H54 (cell line): ENCODE measurements around the gene CHN1.
A peak's percentile ranks its signal among the peaks of the same experiment; 100 is the strongest.

Experiments
- DNase-seq: peaks from one replicate; pipeline ENCODE4 v3.0.0; 2011; ENCODE audit warnings: low spot score, mixed read lengths; ENCODE audit not compliant: insufficient read length
- FAIRE-seq: peaks from 3 replicates; lab custom pipeline; 2011; peaks lifted over from hg19 to GRCh38; lab: Jason Lieb, UNC
- POLR2A ChIP-seq: IDR thresholded peaks from 2 replicates; pipeline ENCODE4 v1.6.1; 2011; ENCODE audit warnings: low read depth, mild to moderate bottlenecking, low read length

Gene CHN1

DNA sequence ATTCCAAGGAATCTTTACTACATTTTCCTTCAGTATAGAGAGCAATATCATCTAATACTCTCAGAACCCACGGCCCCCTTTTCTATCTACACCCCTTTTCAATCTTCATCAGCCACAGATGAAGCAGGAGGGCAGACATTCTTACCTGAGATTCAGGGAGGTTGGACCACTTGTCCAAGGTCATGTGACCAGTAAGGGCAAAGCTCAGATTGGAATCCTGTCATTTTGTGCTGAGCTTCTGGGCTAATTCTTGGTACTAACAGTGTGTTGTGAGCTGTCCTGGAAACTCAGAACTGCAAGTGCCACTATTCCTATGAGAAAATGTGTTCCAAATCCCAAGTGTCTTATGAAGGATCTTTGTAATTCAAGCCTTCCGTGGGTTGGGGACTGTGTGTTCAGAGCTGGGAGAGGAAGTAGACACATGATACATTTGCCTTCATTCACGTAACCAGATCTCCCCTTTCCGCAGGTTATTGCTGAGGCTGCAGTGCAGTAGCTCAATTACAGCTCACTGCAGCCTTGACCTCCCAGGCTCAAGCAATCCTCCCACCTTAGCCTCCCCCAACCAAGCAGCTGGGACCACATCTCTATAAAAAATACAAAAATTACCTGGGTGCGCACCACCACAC lies 244.2 kb downstream of the CHN1 start:
- DNase-seq (no peak), FAIRE-seq (no peak)
- no peak for TF ChIP-seq POLR2A

DNA sequence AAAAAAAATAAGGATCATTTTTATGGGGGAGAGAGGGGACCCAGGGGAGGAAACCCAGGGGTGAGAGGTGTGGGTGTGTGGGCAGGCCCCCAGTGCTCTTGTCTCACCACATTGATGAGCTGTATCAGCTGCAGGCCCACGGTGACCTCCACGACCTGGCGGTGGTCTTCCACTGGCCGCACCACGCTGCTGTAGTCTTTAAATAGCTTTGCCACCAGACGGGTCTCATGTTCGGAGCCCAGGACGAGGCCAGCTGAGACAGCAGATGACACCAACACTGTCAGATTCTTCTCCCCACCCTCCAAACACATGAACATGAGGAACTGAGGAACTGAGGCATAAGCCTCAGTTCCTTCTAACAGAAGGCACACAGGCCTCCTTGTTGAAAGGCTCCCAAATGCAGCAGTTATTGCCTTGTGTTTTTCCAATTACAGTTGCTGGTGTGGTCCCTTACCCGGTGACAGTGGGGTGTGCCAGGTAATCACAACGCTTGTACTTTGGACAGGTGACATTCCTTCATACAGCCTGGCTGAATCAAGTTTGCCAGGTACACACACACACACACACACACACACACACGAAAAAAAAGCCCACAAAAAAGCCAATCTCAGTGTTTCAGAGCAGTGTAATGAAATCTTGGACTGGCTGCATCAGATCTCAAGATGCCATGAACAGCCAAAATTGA lies 245.7 kb downstream of the CHN1 start:
- DNase-seq, result no peak
- no peak for FAIRE-seq
- TF ChIP-seq POLR2A, result no peak

GRCh38 chr2:174756743-174757142 lies 248.4 kb downstream of the CHN1 start:
- DNase-seq, result no peak
- TF ChIP-seq POLR2A, result no peak

DNA sequence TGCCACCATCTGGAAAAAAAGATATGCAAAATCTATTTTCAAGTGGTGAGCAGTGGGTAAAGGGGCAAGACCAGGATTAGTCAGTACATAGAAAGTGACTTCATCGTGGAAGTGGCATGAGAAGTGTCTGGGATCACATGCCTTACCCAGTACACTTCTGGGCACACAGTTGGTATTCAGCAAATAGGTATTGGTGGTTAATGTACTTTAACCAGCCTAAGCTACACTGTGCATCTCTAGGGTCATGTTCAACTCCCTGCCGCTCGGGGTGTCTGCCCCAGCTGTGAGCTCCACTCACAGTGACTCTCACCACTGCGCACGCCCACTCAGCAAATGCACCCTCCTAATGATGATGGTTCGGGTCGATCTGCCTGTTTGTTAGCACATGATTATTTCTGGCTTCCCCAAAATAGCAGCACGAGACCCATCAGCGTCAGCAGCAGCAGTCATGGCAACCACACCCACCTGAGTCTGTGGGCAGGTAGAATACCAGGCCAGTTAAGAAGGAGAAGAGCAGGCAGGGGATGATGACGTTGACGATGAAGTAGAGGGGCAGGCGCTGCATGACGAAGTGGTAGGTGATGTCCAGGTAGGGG lies 252.0 kb downstream of the CHN1 start:
- no peak for TF ChIP-seq POLR2A
- no peak for FAIRE-seq
- DNase-seq, result no peak

More at GRCh38 chr2:174756743-174757142, 248.4 kb downstream of the CHN1 start:
- no peak for FAIRE-seq

- no peak for DNase-seq
- FAIRE-seq, result no peak
- no peak for TF ChIP-seq POLR2A
Observed at GRCh38 chr2:174752403-174753037, 252.7 kb downstream of the CHN1 start.

GRCh38 chr2:174750923-174751441 lies 254.2 kb downstream of the CHN1 start:
- no peak for FAIRE-seq

DNA sequence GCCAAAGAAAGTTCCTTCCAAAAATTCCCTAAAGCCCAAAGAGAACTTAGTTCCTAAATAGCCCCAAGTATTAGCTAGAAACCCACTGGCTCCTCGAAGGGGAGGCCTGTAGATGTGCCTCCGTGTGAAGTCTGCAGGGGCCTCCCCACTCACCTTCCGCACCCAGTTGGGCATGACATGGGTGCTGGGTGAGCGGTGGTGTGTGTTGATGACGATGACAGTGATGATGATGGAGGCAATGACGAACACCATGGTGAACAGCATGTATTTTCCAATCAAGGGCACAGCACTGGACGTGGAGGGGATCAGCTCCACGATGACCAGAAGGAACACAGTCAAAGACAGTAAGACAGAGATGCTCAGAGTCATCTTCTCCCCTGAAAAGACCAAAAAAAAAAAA lies 255.4 kb downstream of the CHN1 start:
- no peak for FAIRE-seq
- no peak for DNase-seq
- TF ChIP-seq POLR2A, result no peak

More at GRCh38 chr2:174750923-174751441, 254.2 kb downstream of the CHN1 start:
- no peak for TF ChIP-seq POLR2A
- DNase-seq, result no peak

- peak; percentile 57 for DNase-seq
- no peak for TF ChIP-seq POLR2A
- FAIRE-seq, result peak; percentile 81
Observed at GRCh38 chr2:174748948-174749347, 256.2 kb downstream of the CHN1 start.
